Cardiac muscle cell (in vitro differentiated cells and primary cell): ENCODE measurements around the gene PIGL. TPM values are rescaled to one million over a fixed set of nuclear protein-coding genes. Genes with fewer than 3 reads are reported as not detected.

Experiments used
- DNase-seq, 2 donors: peaks; one replicate each; pipeline versions ENCODE4 v3.0.0 to v3.0.0-alpha.2; 2010 to 2017; ENCODE audit warnings: low read depth in 1 of 2, low spot score in 1 of 2
- H3K27ac ChIP-seq: fragments of 200-600 bp; sonication (generic); 2 replicates; pipeline ENCODE4 v1.5.1; 2016
- H3K27me3 ChIP-seq: fragments of 200-600 bp; sonication (generic); 2 replicates; pipeline ENCODE4 v1.6.0; 2016; ENCODE audit warnings: control low read depth
- H3K36me3 ChIP-seq: fragments of 200-600 bp; sonication (generic); 2 replicates; pipeline ENCODE4 v1.5.1; 2016; ENCODE audit warnings: control low read depth
- H3K4me1 ChIP-seq: fragments of 200-600 bp; sonication (generic); 2 replicates; pipeline ENCODE4 v1.8.1; 2017; ENCODE audit warnings: low read depth, mild to moderate bottlenecking, mixed run types
- H3K4me3 ChIP-seq: fragments of 200-600 bp; sonication (generic); 2 replicates; pipeline ENCODE4 v1.5.1; 2016; ENCODE audit warnings: mild to moderate bottlenecking
- H3K9me3 ChIP-seq: fragments of 200-600 bp; sonication (generic); 2 replicates; pipeline ENCODE4 v1.5.1; 2017; ENCODE audit warnings: low read depth, mild to moderate bottlenecking, control low read depth
- CTCF ChIP-seq: IDR thresholded peaks from 2 replicates; pipeline ENCODE4 v1.5.1; 2012; ENCODE audit warnings: low read depth, mild to moderate bottlenecking, low read length
- polyA plus RNA-seq: library from polyadenylated mRNA; unstranded; fragments of >200 nt; fragmentation: Nextera tagmentation; extraction: Ambion mirVana; gene quantifications from 2 replicates; pipeline ENCODE4 v1.2.1, GENCODE V29; 2016
- total RNA-seq: library from RNA; depleted of rRNA; stranded (reverse); fragments of >200 nt; gene quantifications from 2 replicates; pipeline ENCODE4 v1.2.3, GENCODE V29; 2016

Gene PIGL
- total and polyA plus RNA-seq, 2 experiments from 2014 or later, result 28.8 to 67.4 TPM

GRCh38 chr17:16319969-16320368, 103.0 kb downstream of the PIGL start:
- TF ChIP-seq CTCF, result no peak
- DNase-seq, result no peak
- H3K9me3 ChIP-seq, result no peaks in the 10 kb centered on the region

GRCh38 chr17:16322636-16323035, 105.6 kb downstream of the PIGL start:
- Histone ChIP-seq H3K4me1 (no peaks in the 10 kb centered on the region), H3K36me3 (peaks cover 5% of the 10 kb centered on the region), H3K27ac (no peak overlapping the region), H3K27me3 (no peaks in the 10 kb centered on the region), H3K9me3 (no peaks in the 10 kb centered on the region), H3K4me3 (no peak overlapping the region)
- DNase-seq, result peak in 1 of 2 donors; percentile 19
- no peak for TF ChIP-seq CTCF

More at GRCh38 chr17:16319969-16320368, 103.0 kb downstream of the PIGL start:
- Histone ChIP-seq H3K27me3 (no peaks in the 10 kb centered on the region), H3K36me3 (no peaks in the 10 kb centered on the region), H3K4me3 (no peak overlapping the region), H3K4me1 (no peaks in the 10 kb centered on the region), H3K27ac (no peak overlapping the region)

GRCh38 chr17:16325964-16326363, 109.0 kb downstream of the PIGL start:
- Histone ChIP-seq H3K4me1 (no peaks in the 10 kb centered on the region), H3K27me3 (no peaks in the 10 kb centered on the region), H3K27ac (no peak overlapping the region), H3K4me3 (no peak overlapping the region), H3K9me3 (no peaks in the 10 kb centered on the region), H3K36me3 (peaks cover 5% of the 10 kb centered on the region)
- no peak for DNase-seq
- no peak for TF ChIP-seq CTCF

- no peak for TF ChIP-seq CTCF
- no peaks in the 10 kb centered on the region for H3K9me3 ChIP-seq
- H3K36me3 ChIP-seq, result peaks cover 5% of the 10 kb centered on the region
- no peak overlapping the region for H3K4me3 ChIP-seq
- no peaks in the 10 kb centered on the region for H3K27me3 ChIP-seq
- H3K27ac ChIP-seq, result no peak overlapping the region
- H3K4me1 ChIP-seq, result no peaks in the 10 kb centered on the region
- DNase-seq, result no peak
Observed at GRCh38 chr17:16327018-16327417, 110.0 kb downstream of the PIGL start.

- H3K4me3 ChIP-seq, result no peak overlapping the region
- no peak for TF ChIP-seq CTCF
- no peaks in the 10 kb centered on the region for H3K9me3 ChIP-seq
- H3K4me1 ChIP-seq, result no peaks in the 10 kb centered on the region
- peak in 1 of 2 donors; percentile 3 for DNase-seq
- H3K27ac ChIP-seq, result no peak overlapping the region
- H3K36me3 ChIP-seq, result peaks cover 5% of the 10 kb centered on the region
- no peaks in the 10 kb centered on the region for H3K27me3 ChIP-seq
Observed at GRCh38 chr17:16328997-16329396, 112.0 kb downstream of the PIGL start.
